HG02763 (cell line): ENCODE data around the gene GPR68.
"Not testable (repeated sequence)": the region's sequence is repeated elsewhere in the genome, so short reads cannot be mapped to it uniquely, and the experiment has no call there.

Experiments
- ATAC-seq: cut with Tn5 transposase; IDR thresholded peaks from one replicate; pipeline ENCODE4 v1.9.1; 2021; ENCODE audit warnings: mild to moderate bottlenecking, moderate library complexity; ENCODE audit not compliant: unreplicated experiment

Gene GPR68

GRCh38 chr14:91202234-91202974, 42.1 kb downstream of the GPR68 start:
- no peak for ATAC-seq

- ATAC-seq = not testable (repeated sequence)
These were observed 43.7 kb downstream of the GPR68 start for GRCh38 chr14:91200802-91201201.

GRCh38 chr14:91197631-91198030, 46.9 kb downstream of the GPR68 start:
- no peak for ATAC-seq

- no peak for ATAC-seq
These were observed 48.6 kb downstream of the GPR68 start for GRCh38 chr14:91195881-91196280.

- no peak for ATAC-seq
These were observed 51.4 kb downstream of the GPR68 start for GRCh38 chr14:91193069-91193468.

GRCh38 chr14:91190853-91191252, 53.7 kb downstream of the GPR68 start:
- ATAC-seq = no peak

- ATAC-seq = no peak
These were observed 57.2 kb downstream of the GPR68 start for GRCh38 chr14:91187271-91187670.

- ATAC-seq = no peak
These were observed 57.9 kb downstream of the GPR68 start for GRCh38 chr14:91186515-91187066.

- no peak for ATAC-seq
These were observed 58.8 kb downstream of the GPR68 start for GRCh38 chr14:91185721-91186120.

- no peak for ATAC-seq
These were observed 59.9 kb downstream of the GPR68 start for GRCh38 chr14:91184559-91184958.

- ATAC-seq = not testable (repeated sequence)
These were observed 61.8 kb downstream of the GPR68 start for GRCh38 chr14:91182753-91183152.
